ENCODE data around the gene ASTN1. TPM values are rescaled to one million over a fixed set of nuclear protein-coding genes. Genes with fewer than 3 reads are reported as not detected.

The ASTN1 gene
- total and polyA plus RNA-seq, 11 donors = 0.15 to 3.6 (median 0.44) TPM

DNA sequence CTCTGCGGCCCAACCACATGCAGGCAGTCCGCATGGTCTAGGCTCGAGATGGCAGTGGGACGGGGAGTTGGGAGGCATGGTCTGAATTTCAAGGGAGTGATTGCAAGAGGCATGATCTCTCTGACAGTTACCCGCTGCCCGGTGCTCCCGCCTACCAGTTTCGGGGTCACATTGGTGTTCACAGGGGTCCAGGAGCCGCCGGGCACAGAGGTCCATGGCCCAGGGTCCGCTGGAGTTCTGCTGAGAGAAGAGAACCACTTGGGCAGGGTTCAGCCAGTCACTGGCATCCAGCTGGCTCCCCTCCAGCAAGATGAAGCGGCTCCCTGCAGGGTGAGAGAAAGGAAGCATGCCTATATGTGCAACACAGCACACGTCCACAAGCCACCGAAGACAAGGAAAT lies 141.3 kb downstream of the ASTN1 start:
- WGBS, 4 donors = 83 to 90% (median 88%) methylated on average over 12 to 14 of the region's 14 CpGs
- H3K36me3 ChIP-seq = no peaks in the 10 kb centered on the region
- intact Hi-C loops (cut with DNase I) = no loop called here
- TF ChIP-seq, protein P1, sequence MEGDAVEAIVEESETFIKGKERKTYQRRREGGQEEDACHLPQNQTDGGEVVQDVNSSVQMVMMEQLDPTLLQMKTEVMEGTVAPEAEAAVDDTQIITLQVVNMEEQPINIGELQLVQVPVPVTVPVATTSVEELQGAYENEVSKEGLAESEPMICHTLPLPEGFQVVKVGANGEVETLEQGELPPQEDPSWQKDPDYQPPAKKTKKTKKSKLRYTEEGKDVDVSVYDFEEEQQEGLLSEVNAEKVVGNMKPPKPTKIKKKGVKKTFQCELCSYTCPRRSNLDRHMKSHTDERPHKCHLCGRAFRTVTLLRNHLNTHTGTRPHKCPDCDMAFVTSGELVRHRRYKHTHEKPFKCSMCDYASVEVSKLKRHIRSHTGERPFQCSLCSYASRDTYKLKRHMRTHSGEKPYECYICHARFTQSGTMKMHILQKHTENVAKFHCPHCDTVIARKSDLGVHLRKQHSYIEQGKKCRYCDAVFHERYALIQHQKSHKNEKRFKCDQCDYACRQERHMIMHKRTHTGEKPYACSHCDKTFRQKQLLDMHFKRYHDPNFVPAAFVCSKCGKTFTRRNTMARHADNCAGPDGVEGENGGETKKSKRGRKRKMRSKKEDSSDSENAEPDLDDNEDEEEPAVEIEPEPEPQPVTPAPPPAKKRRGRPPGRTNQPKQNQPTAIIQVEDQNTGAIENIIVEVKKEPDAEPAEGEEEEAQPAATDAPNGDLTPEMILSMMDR (IDR thresholded peaks at IDR 0.05) = no peak
- TF ChIP-seq POLR2A (IDR thresholded peaks at IDR 0.05) = no peak
- no peaks in the 10 kb centered on the region for H3K27me3 ChIP-seq
- no peaks in the 10 kb centered on the region for H3K9me3 ChIP-seq
- H3K4me1 ChIP-seq = peaks cover 0 to 9% (median 0%) of the 10 kb centered on the region in 12 donors
- DNase-seq (no peak), ATAC-seq (no peak)
- no peak overlapping the region for H3K4me3 ChIP-seq
- no peak overlapping the region for H3K27ac ChIP-seq

DNA sequence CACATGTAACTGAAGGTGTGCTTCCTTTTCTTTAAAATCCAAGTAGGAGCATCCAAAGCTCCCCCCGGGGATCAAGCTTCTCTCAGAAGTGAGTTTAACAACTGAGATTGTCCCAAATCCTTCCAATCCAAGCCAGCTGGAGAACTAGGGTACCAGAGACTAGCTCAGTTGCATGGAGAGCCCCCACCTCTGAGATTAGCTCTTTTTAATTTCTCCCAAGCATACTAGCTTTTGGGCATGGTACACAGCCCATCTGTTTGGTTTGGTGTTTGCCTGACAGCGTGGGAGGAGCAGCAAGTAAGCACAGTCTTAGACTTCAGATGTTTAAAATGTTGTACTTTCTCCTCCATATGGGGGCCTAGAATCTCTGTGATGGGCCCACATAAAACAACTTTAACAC lies 142.8 kb downstream of the ASTN1 start:
- Histone ChIP-seq H3K4me3 (no peak overlapping the region), H3K27me3 (no peaks in the 10 kb centered on the region), H3K27ac (peak overlapping the region in 2 of 12 donors; percentile 6 to 55), H3K36me3 (no peaks in the 10 kb centered on the region), H3K9me3 (no peaks in the 10 kb centered on the region), H3K4me1 (peaks cover 0 to 9% (median 0%) of the 10 kb centered on the region in 12 donors)
- ATAC-seq = peak in 1 of 4 donors; percentile 26
- DNase-seq = no peak
- TF ChIP-seq, protein P1 (IDR thresholded peaks at IDR 0.05) = no peak
- TF ChIP-seq POLR2A (IDR thresholded peaks at IDR 0.05) = no peak
- 64 to 77% (median 71%) methylated on average over 2 of the region's 2 CpGs for WGBS, 4 donors
- intact Hi-C loops (cut with DNase I) = no loop called here

DNA sequence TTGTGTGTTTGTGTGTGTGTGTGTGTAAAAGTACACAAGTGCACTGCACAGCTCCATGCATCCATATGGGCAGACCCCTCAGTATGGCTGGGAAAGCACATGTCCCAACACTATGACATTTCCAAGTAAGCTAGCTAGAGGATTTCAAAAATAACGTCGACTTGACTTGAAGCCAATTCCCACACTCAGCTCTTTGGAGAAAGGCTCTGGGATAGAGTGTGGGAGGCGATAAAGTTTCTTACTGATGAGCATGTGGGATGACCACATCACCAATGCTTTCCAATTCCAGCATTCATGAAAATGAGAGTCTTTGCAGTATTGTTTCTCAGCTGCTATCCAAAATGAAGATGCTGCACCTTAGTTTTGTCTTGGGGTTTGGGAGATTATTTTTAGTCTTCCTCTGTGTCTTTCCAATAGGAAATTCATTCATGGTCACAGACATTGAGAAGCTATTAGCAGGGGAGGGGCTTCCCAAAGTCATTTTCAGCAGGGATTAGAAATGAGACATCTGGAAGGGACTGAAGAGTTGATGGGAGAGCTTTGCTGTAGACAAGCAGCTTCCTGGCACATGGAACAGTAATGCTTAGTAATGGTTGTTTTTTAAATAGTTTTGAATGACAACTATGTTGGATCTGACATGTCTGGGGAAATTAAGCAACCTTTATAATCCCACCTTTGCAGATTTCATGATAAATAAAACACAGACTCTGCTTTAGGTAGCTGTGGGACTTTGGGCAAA lies 143.5 kb downstream of the ASTN1 start:
- Histone ChIP-seq H3K9me3 (no peaks in the 10 kb centered on the region), H3K36me3 (no peaks in the 10 kb centered on the region), H3K27ac (peak overlapping the region in 2 of 12 donors; percentile 6 to 55), H3K4me1 (peaks cover 0 to 9% (median 0%) of the 10 kb centered on the region in 12 donors), H3K4me3 (no peak overlapping the region), H3K27me3 (no peaks in the 10 kb centered on the region)
- 26 to 34% (median 29%) methylated on average over 3 of the region's 3 CpGs for WGBS, 4 donors
- peak in 1 of 5 donors; percentile 49 for DNase-seq
- intact Hi-C loops (cut with DNase I) = no loop called here
- no peak for TF ChIP-seq POLR2A (IDR thresholded peaks at IDR 0.05)
- TF ChIP-seq, protein P1 (IDR thresholded peaks at IDR 0.05) = no peak
- ATAC-seq = peak in 2 of 4 donors; percentile 68 to 75

DNA sequence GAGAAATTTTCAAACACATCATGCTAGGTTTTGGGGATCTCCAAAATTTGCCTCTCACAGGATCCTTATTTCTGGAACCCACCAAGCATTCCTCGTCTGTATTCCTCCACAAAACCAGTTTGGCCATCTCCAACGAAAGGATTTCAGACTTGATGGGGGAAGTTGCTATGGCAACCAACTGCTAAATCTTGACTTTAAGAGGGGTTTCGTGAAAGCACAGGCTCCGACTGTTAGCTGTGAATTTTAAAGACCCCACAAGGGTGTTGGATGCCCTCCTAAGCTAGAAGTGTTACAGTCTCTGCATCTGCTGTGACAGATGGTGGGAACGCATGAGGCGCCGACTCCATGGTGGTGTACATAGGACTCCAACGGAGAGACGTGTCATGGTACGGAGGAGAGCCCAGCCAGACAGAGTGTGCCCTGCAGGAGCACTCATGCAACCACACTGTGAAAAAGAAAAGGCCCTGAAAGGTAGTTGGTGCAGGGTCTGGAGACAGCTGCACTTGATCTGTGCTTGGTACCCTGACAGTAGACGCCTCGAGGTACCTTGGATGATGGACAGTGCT lies 147.1 kb downstream of the ASTN1 start:
- H3K4me3 ChIP-seq = no peak overlapping the region
- DNase-seq = no peak
- TF ChIP-seq, protein P1 (IDR thresholded peaks at IDR 0.05) = no peak
- TF ChIP-seq POLR2A (IDR thresholded peaks at IDR 0.05) = no peak
- H3K9me3 ChIP-seq = no peaks in the 10 kb centered on the region
- intact Hi-C loops (cut with DNase I) = no loop called here
- no peak for ATAC-seq
- H3K36me3 ChIP-seq = no peaks in the 10 kb centered on the region
- no peak overlapping the region for H3K27ac ChIP-seq
- peaks cover 0 to 9% (median 0%) of the 10 kb centered on the region in 12 donors for H3K4me1 ChIP-seq
- H3K27me3 ChIP-seq = no peaks in the 10 kb centered on the region
- 91 to 94% (median 92%) methylated on average over 12 of the region's 12 CpGs for WGBS, 4 donors

All from heart left ventricle (tissue), 16 donors.